Mammary epithelial cell (primary cell): ENCODE data around the gene C1QTNF12.

Experiments used
- EZH2 ChIP-seq: IDR thresholded peaks from 2 replicates; pipeline ENCODE4 v1.6.1; 2012; ENCODE audit warnings: low read length, inconsistent platforms, borderline replicate concordance
- TF ChIP-seq, protein P1 (sequence below), 2 donors: IDR thresholded peaks in 1 of 2; conservative IDR thresholded peaks in 1 of 2; 2 replicates each; pipeline ENCODE4 v1.5.1; 2011 to 2012; ENCODE audit warnings: inconsistent platforms in 2 of 2, low read length in 2 of 2, mild to moderate bottlenecking in 2 of 2, control low read depth in 1 of 2, low read depth in 1 of 2; ENCODE audit not compliant: insufficient read depth in 1 of 2; ENCODE audit errors: extremely low read depth in 1 of 2

DNA sequence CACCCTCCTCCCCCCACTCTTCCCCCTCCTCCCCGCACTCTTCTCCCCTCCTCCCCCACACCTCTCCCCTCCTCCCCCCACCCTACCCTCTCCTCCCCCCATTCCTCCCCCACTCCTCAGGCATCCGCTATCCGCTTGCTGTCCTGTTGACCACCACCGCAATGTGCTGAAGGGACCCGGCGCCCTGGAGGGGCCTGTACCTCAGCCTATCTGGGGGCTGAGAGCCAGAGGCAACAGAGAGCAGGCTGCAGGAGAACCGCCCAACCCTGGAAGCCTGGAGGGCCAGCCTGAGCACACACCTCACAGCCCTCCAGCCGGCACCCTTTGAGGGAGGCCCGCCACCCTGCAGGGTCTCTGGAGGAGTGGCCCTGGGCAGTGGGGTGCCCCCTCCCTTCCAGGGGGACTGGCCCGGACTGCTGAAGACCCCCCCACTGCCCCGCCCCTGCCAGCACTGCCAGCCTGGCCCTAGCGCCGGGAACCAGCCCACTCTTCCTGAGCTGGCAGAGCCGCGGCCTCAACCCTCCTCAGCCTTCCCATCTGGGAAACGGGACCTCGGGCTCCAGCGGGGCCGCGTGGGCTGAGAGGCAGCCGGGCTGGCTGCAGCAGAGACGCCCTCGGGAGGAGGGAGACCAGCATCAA is 1.2 kb downstream of the C1QTNF12 start:
- TF ChIP-seq, protein P1, sequence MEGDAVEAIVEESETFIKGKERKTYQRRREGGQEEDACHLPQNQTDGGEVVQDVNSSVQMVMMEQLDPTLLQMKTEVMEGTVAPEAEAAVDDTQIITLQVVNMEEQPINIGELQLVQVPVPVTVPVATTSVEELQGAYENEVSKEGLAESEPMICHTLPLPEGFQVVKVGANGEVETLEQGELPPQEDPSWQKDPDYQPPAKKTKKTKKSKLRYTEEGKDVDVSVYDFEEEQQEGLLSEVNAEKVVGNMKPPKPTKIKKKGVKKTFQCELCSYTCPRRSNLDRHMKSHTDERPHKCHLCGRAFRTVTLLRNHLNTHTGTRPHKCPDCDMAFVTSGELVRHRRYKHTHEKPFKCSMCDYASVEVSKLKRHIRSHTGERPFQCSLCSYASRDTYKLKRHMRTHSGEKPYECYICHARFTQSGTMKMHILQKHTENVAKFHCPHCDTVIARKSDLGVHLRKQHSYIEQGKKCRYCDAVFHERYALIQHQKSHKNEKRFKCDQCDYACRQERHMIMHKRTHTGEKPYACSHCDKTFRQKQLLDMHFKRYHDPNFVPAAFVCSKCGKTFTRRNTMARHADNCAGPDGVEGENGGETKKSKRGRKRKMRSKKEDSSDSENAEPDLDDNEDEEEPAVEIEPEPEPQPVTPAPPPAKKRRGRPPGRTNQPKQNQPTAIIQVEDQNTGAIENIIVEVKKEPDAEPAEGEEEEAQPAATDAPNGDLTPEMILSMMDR (conservative IDR thresholded peaks at IDR 0.05 in 1 of 2, IDR thresholded peaks at IDR 0.05 in 1 of 2; ENCODE audit: extremely low read depth in 1 of 2, insufficient read depth in 1 of 2, low read depth in 1 of 2, low read length in 2 of 2): no peak
- TF ChIP-seq EZH2: no peak
